HG03469 (cell line): ENCODE results near the gene BCL11A.
A peak's percentile ranks its signal among the peaks of the same experiment; 100 is the strongest.

Source experiments
- ATAC-seq: cut with Tn5 transposase; IDR thresholded peaks from one replicate; pipeline ENCODE4 v1.9.1; 2021; ENCODE audit warnings: mild to moderate bottlenecking, moderate library complexity, moderate number of reproducible peaks; ENCODE audit not compliant: unreplicated experiment

Gene BCL11A

GRCh38 chr2:60553495-60554073 is at the start of gene BCL11A:
Gene BCL11A (minus strand): TSS chr2:60553654. CDS start chr2:60553270, 384 bp downstream.
- ATAC-seq: no peak

GRCh38 chr2:60602828-60603532 is 49.5 kb upstream of the BCL11A start:
- no peak for ATAC-seq

DNA sequence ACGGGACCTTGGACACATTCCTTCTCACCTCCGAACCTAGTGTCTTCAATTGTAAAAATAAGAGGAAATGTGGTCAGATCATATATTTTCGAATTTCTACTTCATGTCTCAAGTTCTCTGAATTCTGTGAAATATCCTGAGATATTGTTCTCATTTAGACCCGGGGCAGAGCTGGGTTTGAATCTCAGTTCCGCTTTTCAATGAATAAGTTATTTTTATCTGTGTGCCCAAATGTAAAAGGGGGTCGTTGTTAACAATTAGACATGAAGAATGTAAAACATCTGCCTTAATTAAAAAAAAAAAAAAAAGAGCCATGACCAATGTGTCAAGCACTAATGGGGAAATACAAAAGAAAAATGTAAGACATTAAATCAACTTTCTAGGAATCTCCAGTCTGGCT is 48.9 kb upstream of the BCL11A start:
- no peak for ATAC-seq

- ATAC-seq: no peak
Measured at GRCh38 chr2:60598271-60598670, 44.8 kb upstream of the BCL11A start.

DNA sequence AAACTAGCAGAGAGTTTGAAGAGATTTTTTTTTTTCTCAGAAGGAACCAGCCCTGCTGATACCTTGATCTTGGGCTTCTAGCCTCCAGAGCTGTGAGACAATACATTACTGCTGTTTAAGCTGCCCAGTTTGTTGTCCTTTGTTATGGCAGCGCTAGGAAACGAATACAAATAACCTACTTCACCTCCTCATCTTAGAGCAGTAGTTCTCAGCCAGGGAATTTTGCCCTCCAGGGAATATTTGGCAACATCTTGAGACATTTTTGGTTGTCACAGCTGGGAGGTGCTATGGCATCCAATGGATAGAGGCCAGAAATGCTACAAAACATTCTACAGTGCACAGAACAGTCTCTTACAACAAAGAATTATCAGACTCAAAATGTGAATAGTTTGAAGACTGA is 43.9 kb upstream of the BCL11A start:
- no peak for ATAC-seq

- ATAC-seq: no peak
Measured at GRCh38 chr2:60596411-60596810, 43.0 kb upstream of the BCL11A start.

DNA sequence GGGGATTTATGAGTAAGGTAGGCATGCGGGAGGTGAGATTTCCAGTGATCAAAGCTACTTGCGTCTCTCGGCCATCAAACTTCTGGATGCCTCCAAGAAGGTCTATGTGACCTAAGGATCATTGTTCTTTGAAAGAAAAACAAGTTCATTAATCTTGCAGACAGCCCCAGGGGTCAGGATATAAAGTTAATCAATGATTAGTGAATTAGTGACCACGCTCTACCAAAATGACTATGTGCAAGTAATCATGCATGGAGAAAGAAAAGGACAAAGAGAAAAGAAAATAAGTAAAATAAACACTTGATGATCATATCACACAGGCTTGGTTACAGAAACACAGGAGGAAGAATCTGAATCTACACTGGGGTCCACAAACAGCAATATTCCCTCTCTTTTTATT is 42.5 kb upstream of the BCL11A start:
- ATAC-seq: no peak

- ATAC-seq: no peak
Measured at GRCh38 chr2:60589104-60589503, 35.6 kb upstream of the BCL11A start.

DNA sequence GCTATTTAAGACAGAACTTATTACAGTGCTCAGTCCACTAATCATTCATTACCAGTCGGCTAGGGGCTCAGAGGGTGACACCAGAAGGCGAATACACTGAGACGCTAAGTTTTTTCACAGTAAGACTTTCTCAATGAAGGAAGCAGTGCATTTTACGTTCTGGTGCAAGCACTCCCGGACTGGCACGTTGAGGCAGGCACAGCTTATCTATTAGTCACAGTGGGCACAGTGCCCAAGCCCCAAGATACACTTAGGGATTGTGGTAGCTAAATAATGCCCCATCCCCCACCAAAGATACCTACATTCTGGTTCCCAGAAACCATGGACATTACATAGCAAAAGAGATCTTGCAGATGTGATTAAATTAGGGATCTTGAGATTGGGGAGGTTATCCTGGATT is 32.6 kb upstream of the BCL11A start:
- no peak for ATAC-seq

GRCh38 chr2:60585276-60585675 is 31.8 kb upstream of the BCL11A start:
- no peak for ATAC-seq

DNA sequence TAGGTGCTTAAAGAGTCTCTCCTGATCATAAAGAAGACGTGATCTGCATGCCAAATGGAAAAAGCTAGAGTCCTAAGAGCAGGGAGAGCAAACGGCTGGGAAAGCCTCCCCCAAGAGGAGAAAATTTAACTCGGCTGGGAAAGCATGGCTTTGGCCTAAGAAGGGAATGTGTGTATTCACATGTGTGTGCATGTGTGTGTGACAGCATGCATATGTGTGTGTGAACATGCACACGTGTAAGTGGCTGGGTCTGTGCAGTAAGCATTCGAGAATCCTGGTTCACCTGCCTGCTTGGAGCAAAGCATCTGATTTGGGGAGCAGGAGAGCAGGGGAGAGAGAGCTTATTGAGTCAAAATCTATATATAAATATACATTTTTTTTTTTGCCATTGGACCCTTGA is 30.1 kb upstream of the BCL11A start:
- no peak for ATAC-seq

DNA sequence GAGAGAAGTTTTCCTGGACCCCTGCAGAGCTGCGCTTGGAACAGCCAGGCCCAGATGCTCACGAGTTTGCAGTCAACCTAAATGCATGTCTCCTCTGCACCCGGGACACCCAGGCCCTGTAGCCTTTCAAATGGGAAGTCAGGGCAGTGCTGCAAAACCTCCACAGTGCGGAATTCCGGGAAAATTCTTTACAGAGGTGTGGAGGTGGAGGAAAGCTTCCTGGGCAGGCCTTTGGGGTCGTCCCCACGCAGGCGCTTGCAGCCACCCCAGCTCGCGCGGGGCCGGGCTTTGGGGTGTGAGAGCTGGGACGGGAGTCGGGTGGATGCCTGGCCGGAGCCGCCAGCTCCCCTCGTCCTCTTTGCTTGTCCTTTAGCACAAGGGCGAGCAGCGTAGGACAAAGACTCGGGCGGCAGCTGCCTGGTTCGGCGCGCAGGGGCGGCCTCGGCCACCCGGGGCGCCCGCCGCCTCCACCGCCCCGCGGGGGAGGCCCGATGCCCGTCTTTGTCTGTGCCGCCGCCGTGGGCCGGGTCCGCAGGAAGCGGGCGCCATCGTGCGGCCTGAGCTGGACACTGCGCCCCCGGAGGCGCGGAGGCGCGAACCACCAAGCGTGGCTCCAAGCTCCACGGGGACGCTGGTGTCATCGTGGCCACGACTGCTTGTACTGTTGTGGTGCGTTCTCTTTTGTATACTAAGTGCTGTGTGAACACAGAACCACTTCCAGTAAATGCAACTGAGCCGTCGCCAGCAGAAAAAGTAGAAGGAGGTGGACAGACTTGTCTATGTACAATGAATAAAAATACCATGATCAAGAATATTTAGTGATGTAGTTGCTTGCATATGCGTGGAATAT is 28.2 kb upstream of the BCL11A start:
- ATAC-seq: peak; percentile 84

DNA sequence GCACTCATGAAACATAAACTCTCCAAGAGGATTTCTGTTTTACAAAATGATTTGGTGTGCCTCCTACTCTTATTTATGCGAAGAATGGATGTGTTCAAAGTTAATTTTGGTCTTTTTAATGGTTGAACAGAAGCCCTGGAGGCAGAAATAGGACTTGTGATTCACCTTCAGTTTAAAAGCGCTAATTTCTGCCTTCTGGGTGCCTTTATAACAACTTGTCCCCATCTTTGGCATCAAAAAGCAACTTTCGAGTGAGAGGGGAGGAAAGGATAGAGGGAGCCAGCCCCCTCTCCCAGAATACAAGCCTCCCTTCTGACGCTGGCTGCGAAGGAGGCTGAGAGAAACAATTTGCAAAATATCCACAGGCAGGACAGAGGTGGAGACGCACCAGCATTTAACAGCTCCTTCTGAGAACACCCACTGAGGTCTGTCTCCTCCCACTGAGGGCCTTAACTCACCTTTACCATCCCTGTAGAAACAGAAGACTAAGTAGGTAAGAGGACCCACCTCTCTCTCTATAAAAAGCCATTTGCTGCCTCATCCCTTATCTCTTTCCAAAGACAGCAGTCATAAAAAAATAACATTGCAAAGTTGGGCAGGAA is 24.3 kb upstream of the BCL11A start:
- ATAC-seq: no peak

DNA sequence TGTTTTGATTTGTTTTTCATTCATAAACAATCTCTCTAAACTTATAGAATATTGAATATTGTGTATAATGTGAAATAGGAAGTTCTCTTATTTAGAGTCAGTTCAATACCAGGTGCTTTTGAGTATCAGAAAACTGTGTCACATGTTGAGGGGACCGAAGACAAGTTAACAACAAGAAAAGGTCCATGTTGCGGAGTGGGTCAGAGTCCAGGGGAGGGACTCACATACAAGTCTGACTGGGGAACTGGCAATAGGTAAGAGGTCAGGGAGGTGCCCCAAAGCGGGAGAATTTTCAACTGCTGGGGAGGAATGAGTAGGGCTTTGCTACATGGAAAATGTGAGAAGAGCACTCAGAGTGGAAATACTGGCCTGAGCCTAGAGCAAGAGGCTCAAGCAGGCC is 19.8 kb upstream of the BCL11A start:
- ATAC-seq: no peak

DNA sequence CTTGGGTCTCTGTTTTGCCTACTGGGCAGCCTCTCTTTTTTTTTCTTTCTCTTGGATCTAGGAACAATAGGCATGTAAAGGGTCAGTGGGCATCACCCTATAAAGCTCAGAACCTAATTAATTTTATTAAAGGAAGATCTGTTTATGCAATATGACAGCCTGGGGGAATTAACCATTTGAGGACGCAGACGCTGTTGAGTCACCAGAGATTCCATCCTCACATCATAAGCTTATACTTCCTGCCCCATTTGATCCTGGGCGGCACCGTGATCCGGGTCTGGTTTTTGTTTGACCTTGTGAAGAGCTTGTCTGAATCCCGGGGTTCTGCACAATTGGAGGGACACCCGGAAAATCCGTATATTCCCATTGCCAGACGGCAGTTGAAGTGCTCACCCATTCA is 16.8 kb upstream of the BCL11A start:
- ATAC-seq: no peak

DNA sequence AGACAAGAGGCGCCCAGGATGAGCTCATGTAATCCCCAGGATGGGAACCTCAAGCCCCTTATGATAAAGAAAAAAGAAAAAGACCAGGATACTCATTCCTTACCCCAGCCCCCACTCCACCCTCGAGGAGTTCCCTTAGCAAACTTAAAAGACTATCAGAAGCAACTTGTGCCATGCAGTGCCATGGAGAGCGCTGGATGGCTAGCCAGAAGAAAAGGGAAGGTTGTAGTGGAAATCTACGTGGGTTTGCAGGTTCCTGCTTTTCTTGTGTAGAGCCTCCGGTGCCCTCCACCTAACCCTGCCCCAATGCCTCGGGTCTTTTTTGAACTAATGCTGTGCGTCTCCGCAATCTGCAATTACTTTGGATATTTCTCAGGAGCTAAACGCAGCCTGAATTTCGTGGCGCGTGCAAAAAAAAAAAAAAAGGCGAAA is 16.2 kb upstream of the BCL11A start:
- ATAC-seq: no peak

DNA sequence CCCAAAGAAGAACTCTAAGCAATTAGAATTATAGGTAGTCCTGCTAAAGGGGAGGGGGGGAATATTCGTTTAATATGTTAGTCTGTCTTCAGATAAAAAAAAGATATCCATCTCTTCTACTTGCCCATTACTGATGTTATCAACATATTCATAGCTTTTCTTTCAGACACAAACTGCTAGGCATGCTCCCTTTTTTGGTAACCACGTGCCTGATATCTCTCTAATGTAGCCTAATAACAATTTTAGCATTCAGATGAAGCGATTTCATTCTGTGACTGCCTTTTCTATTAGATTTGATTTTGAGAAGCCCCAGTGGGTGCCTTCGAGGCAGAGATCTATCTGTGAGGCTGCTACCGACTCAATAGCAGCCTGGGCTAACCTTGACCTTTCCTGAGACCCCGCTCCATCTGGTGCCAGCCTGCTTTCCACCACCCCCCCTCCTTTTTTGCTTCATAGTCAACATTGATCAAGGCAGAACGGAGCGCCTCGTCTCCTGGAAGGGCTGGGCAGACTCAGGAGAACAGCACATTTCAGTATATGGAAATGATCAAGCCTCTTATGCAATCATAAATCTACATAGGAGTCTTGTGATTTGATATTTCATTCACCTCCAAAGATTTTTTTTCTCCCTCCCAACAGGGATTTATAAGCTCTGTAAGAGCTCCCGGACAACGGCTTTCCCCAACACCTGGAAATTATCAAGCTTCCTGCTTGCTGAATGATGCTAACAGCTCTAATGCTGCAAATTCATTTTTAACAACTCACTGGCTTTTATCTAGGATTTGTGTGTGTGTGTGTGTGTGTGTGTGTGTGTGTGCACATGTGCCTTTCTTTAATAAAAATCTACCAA is 14.7 kb upstream of the BCL11A start:
- ATAC-seq: no peak

DNA sequence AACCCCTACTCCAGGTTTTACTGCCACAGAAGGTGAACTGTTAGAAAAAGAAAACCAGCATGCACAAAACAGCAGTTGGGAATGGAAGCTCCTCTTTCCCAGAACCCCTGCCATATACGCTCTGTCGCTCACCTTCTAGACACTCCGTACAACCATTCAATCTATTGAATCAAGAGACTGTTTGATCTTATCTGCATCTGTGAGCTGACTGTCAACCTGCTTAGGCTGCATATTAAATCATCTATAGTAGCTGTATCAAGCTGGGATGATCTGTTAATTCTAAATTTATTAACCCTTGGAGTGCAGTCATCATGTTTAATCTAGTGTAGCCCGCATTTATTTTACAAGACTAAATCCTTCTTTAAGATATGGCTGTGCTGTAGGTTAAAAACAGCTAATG is 13.6 kb upstream of the BCL11A start:
- ATAC-seq: no peak

DNA sequence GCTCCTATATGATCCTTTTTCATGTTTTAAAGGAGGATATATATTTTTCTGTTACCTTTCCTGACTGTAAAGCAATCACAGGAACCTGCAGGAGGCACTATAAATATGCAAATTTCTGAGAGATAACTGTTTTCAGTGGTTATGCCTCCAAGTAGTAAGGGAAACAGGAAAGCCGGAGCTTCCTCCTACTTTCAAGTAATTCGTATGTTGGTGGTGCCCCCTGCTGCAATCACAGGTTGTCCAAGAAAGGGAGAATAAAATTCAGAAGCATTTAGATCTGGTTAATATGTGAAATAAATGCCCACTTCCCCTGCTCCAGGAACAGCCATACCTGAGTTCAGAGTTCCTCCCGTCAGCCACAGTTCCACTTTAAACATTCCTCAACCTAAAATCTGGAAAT is 12.0 kb upstream of the BCL11A start:
- ATAC-seq: peak; percentile 33
